ENCODE measurements around the gene RBMS3.
"Not testable (repeated sequence)": the region's sequence is repeated elsewhere in the genome, so short reads cannot be mapped to it uniquely, and the experiment has no call there.

The RBMS3 gene

DNA sequence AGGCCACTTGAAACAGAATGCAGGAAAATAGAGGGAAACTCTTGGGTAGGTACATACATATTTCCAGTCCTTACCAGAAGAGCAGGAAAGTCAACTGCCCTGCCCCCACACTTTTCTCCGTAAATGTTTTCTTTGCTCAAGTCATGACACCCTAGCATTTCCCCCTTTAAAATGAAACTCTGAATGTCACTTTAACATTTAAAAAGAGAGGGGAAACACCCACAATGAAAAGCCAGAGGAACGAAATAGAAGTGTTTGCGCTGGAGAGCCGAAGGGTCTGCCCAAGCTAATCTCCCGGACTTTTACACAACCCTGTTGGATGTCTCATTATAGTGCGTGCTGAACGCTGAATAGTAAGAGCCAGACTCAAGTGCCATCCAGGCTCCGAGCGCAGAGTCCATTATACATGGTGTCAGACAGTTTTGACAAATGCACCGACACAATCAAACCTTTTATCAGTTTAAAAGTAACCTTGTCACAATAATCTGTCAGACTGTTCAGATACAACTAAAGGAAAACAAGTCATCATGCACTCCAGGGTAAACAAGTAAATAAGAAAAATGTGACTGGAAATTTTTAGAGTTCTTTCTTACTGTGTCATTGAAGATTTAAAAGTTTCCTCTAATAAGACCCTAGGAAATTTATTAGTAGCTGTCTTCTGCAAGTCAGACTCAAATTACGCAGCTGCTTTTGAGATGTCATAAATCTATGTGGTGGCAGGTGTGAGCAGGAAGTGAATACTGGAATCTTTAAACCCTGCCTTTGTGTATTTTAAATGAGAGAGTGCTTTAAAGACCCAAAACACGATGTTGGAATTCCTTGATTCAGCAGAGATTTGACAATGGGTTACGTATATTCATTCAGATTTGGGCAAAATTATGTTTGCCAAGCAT, 159.8 kb downstream of the RBMS3 start:
- DNase-seq, result no peak

DNA sequence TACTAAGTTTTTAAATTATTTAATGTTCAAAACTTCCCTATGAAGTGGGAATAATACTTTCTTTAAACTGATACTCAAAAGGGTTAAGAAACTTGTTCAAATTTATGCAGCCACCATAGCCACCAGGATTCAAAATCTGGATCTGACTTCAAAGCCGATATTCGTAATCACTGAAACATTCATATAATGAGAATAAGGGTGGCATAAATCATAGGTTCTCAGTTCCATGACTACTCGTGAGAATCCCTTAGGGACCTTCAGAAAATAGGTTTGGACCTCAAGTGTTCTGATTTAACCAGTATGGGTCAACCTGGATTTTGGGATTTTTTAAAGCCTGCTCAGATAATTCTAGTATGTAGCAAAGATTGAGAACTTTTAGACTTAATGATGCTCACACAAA, 160.6 kb downstream of the RBMS3 start:
- DNase-seq, result no peak

DNA sequence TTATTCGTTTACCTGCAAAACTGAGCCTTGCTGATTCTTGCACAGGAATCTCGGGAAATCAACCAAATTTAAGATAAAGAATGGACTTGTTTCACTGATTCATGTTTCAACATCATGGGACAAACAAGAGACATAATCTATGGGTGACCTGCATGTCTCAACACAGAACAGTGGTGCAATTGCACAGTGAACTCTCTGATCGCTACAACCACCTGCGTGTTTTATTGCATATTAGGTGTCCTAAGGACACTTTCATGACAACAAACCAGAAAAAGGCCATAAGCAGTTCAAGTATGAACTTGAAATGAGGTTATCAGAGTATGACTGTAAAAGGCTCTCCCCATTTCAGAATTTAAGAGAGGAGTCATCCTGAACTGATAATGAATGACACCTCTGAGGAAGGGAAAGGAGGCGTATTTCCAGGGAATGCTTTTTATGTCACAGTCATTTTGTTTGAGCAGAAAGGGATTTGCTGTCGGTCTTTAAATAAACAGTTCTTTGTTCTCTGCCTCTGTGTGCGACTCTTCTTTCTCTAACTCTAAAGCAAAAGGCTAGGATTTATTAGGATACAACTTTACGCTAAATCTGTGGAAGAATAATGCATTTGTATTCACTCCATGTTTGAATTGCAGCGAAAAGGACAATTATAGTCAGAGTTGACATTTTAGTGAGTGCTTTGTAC, 167.2 kb downstream of the RBMS3 start:
- no peak for DNase-seq

DNA sequence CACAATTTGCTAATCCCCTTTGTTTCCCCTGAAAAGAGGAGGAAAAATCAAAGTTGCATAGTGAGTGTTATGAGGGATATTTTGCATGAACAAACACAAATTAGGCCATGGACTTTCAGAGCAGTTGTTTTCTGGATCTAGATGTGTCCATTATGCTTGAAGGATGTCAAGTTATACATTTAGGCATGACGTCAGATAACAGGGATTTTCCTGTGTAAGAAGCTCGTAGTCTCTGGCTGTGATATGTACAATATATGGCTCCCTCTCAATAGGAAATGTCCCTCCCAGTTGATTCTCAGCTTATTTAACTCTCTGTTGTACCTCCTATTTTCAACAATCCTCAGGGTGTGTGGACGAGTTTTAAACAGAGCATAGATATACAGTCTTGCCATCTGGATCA, 171.0 kb downstream of the RBMS3 start:
- no peak for DNase-seq

DNA sequence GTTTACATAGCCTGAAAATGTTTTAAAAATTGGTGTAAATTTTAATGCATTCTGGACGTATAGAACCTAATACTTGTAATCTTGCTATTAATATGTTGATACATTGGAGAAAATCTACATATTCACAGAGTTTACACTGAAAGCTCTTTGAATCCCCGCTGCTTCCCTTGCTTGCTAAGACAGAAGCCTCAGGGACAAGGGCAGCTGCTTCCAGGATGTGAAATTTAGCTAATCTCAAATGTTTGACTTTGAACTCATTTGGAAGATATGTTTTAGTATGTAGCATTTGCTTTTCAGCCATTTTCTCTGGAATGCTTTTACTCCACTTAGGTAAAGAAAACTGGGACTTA, 172.0 kb downstream of the RBMS3 start:
- DNase-seq, result no peak

DNA sequence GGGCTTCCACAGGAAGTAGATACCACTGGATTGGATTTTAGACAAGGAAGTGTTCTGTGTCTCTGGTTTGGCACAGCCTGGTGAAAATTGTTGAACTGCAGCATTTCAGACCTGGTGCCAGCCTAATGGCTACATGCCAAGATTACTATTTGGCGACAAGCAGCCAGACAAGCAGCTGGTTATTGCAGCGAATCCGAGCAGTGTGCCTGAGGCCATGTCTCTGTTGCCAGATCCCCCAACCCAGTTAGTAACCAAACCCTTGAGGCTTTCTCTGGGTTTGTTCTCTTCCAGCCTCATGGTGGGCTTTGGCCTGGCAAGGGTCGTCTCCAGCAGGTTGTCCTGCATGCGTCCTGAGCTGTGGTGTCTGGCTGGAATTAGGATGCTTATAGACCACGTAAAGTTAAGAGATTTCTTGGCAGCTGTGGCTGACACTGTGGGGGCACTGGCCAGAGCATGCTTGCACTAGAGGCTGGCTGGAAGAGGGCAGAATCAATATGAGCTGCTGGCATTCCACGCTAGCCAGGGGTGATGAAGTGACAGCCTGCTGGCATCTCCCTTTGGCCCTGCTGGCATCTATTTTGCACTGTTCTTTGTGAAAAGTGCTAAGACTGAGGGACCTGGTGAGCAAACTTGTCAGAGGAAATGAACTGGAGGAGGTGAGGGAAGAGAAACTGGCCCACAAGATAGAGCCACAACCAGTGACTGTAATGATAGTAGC, 172.6 kb downstream of the RBMS3 start:
- peak; percentile 75 for DNase-seq

DNA sequence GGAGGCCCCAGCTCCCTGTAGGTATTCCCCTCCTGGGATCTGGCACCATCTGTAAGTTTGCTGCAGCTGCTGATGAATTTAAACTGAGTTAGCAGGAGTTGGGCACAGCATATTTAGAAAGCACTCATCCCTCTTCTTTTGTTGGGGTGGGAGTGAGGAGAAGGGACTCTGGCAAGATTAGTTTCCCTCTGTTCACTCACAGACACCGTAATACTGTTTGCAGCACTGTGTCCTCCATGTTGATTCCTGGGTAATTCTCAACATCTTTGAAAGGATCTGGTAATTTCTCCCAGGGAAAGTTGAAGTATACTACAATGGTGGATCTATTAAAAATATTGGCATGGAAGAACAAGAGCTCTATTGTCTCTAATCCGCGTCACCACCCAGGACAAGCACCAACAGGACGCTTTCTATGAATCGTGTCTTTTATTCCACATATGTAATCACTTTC, 173.3 kb downstream of the RBMS3 start:
- DNase-seq, result peak; percentile 32

DNA sequence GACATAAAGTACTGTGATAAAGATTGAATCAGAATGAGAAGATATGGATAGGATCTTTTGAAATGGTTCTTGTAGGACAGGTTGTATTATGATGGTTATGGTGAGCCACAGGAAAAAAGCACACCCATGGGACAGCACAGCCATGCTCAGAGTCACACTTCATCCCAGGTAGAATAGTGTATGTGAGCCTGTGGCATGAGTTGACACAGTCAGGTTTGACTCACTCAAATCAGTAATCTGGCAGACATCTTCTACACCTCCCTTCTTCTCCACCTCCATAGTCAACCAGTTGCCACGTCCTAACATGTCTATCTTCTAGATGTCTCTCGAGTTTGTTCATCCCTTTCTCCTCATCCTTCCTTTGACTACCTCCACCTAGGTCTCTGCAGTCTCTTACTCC, 176.0 kb downstream of the RBMS3 start:
- DNase-seq, result no peak

DNA sequence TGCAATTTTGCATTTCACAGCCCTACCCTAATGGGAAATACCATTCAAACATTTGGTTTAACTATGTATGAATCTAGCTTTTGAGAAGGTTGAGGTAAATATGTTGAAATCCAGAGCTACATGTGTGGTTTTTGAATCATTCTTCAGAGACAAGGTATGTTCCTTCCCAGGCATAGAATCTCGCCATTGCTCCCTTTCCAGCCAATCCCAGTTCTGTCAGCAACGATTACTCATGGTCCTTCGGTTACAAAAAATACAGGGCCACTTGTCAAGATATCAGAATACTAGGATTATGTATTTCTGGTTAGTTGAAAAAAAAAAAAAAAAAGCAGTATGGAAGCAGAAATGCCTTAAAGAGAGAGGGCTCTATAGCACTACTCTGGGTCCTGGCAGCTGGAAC, 182.4 kb downstream of the RBMS3 start:
- no peak for DNase-seq

DNA sequence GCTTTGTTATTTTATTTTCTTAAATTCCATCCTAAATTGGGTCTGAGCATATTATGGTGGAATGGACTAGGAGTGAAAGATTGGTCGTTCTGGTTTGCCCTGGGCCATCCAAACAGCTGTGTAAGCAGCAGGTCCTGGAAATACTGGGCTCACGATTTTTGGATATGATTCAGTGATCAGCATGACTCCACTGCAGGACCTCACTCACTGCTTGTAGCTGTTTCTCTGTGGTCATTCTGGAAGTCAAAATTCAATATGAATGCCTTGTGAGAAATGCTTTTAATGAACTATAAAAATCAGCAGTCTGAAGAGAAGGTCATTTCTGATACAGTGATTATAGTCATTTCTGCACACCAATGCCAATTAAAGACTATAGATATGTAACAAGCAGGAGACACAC, 185.0 kb downstream of the RBMS3 start:
- no peak for DNase-seq

DNA sequence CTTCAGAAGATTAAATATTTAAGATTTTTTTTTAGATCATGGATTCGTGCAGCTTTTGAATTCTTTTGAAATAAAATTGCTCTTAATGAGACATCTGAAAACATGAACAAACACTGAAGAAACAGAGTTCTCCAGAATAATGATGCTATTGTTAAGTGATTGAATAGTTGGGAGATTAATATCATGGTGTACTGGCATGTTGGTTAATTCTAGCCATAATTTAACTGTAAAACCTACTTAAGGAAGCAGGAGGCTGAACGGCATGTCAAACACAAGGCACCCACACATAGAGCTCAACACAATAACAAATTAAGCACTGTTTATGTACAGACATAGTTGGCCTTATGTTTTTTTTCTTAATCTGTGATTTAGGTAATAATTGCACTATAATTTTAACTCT, 185.6 kb downstream of the RBMS3 start:
- no peak for DNase-seq

DNA sequence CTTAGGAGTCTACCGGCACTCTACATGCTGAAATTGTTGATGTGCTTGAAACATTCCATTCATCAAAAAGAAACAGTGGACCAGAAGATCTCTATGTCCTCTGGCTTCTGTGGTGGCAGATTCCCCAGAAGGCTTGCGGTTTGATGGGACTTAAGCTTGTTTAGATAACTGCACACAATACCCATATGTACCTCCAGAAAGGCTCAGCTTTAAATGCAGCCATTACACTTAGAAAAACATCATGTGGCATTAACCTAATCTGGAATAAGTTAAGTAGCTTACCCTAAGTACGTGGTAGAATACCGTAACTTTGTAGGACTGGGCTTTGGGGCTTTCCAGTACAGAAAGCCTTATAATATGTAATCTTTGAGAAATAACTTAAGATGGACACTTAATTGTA, 187.3 kb downstream of the RBMS3 start:
- DNase-seq, result no peak

DNA sequence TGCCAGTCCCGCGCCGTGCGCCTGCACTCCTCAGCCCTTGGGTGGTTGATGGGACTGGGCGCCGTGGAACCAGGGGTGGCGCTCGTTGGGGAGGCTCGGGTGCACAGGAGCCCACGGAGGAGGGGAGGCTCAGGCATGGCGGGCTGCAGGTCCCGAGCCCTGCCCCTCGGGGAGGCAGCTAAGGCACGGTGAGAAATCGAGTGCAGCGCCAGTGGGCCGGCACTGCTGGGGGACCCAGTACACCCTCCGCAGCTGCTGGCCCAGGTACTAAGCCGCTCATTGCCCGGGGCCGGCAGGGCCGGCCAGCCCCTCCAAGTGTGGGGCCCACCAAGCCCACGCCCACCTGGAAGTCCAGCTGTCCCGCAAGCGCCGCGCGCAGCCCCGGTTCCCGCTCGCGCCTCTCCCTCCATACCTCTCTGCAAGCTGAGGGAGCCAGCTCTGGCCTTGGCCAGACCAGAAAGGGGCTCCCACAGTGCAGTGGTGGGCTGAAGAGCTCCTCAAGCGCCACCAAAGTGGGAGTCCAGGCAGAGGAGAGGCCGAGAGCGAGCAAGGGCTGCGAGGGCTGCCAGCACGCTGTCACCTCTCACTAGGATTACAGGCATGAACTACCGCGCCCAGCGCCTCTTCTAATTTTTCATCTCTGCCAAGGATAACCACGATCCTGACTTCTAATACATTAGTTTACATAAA, 192.8 kb downstream of the RBMS3 start:
- not testable (repeated sequence) for DNase-seq

DNA sequence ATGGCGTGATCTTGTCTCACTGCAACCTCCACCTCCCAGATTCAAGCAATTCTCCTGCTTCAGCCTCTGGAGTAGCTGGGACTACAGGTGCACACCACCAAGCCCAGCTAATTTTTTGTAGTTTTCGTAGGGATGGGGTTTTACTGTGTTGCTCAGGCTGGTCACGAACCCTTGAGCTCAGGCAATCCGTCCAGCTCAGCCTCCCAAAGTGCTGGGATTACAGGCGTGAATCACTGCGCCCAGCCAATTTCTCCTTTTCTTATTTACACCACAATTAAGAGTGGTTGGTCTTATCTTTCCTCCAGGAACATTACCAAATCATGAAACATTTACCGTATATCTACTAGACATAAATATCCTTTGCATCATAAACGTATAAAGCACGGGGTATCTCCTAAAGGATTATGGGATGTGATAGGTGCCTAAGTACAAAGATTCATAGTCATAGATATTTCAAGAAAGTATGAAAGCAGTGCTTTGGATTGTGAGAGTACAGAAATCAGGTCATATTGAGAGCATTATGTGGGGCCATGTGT, 194.5 kb downstream of the RBMS3 start:
- no peak for DNase-seq

DNA sequence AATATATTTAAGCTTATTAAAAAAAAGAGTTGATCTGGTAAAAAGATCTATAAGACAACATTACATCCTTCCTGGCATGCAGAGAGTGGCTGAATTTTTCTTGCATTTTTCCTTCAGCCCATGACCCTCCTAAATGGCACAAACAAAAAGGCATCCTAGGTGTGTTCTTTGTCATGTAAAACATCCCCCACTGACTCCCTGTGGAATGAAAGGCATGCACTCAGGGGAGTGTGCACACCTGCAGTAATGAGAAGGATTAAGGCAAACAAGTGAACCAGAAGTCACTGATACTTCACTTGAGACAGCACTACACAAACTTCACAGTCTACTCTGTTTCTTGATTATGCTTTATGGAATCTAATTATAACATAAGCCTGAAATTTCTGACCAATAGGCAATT, 195.0 kb downstream of the RBMS3 start:
- DNase-seq, result no peak

DNA sequence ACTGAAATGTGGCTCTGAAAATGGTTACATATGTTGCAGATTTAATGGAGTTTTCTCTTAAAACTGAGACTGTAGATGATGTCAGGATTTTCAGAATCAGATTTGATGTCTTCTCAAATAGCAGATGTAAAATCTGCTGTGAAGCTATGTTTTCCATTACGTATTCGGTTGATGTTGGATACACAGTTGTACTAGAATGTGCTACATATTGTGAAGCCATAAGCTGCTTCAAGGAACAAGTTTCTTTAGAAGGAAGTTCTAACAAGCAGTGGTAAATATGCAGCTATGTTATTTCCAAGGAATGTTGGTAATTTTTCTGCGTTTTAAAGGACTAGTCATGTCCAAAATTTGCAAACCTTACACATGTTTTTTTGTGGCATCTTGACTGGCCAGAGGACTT, 197.7 kb downstream of the RBMS3 start:
- DNase-seq, result no peak

DNA sequence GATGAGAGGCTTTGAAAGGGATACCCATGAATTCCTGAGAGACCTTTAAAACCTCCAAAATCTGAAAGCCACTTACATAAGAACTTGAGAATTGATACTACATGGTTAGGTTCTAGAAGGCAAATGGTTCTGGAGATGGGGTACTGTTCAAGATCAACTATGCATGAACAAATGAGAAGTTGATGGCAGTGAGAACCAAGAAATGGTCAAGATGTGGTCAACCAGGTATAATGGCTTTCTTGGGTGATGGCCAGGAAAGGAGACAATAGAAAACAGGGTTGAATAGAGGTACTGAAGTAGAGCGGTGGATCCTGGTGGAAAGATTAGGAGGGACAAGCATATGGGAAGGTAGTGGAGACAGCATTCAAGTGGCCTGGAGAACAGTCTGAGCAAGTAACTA, 200.4 kb downstream of the RBMS3 start:
- no peak for DNase-seq

DNA sequence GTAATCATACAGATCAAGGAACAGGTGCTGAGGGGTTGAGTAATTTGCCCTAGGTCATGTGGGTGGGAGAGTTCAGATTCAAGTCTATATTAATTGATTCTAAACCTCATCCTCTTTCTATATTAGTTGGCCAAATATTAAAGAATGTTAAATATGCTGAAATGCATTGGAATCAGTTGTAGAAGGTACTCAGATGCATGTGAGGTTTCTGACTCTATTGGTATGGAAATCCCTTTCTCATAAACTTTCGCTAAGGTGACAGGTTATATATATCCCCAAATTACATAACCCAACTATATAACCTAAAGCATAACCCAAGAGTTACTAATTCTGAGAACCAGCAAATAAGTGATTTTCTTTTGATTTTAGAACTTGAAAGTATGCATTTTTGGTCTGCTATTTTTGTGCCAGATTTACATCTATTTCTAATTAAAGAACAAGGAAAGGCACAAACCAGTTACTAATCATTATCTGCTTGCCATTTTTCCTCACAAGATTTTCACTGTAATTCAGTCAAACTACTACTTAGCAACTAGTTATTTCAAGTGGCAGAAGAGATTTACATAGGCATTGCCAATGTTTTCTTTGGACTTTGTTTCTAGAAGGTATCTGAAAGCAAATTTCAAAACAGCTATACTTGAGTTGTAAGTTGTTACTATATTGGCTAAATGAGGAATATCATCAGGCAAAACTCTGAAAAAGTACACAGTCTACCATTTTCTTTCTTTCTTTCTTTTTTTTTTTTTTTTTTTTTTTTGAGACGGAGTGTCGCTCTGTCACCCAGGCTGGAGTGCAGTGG, 201.3 kb downstream of the RBMS3 start:
- no peak for DNase-seq

DNA sequence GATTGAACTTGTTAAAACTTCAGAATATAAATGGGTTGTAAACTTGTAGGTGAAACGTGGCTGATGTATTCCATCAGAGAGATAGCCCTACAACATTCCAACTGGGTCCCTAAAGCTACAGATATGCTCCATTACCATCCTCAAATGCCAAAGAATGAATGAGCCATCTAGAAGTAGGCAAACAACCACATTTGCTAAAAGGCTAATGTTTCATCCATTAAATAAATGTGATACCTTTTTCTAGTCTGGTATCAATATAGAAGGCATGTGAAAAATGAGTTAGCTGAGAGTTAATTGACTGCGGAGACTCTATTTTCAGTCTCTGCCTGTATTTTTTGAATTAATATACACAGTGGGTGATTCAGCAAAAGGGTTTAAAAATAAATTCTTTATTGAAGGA, 203.8 kb downstream of the RBMS3 start:
- no peak for DNase-seq

DNA sequence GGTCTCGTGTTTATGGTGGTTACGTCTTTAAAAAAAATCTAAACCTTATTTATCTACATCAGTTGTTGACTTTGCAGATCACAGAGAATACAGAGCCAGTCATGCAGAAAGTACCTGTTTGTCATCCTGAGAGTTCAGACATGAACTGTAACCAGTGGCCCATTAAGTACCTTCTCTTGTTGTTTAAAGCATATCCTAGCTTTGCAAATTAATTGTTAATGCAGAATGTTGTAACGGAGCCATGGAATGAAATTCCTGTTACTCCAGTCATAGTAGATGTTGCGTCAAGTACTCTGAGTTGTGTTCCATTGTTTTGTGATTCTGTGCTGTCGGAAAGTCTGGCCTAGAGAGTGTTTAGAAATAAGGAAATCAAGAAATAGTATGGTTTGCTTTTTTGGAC, 205.2 kb downstream of the RBMS3 start:
- DNase-seq, result no peak

DNA sequence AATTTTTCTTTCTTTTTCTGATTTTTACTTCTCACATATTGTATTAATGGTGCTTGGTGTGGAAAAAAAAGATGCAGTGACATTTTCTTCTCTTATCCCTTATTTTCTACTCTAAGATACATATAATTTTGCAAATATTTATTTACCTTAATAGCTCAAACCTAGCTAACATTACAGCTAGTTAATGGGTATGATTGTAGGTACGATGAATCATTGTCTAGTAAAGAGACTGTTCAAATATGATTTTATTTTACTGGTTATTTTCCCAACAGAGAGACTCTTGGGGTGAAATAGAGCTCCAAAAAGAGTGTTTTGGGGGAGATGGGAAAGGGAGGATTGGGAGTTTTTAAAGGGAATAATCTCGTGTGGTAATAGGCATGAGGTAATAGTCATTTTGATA, 206.0 kb downstream of the RBMS3 start:
- DNase-seq, result no peak

DNA sequence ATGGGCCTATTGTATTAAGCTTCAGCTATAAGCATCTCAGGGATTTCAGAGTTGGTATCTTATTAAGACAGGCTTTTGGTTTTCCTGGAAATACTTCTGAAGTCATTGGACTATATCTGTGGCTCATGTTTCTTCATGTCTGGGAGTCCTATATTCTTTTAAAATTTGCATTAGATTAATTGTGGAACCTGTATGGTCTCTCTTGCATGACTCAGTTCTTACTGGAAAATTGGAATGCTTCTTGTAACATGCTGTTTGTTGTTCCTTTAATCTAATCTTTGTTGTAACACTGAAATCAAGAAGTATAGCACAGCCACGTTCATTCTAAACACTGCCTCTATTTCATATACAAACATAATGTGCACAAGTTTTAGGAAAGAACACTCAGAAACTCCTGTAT, 208.1 kb downstream of the RBMS3 start:
- no peak for DNase-seq

Measured in femur (tissue), 1 donor.